NCI-H510A treated with DMSO at 0.1 percent for 48 hours (cell line): ENCODE results near the gene ACACB.
A peak's percentile ranks its signal among the peaks of the same experiment; 100 is the strongest.

ENCODE experiments used
- DNase-seq: peaks from one replicate; lab custom pipeline; 2025; lab: John Stamatoyannopoulos, UW

The ACACB gene

GRCh38 chr12:109110988-109111495 lies 5.3 kb upstream of the ACACB start:
- peak; percentile 69 for DNase-seq

GRCh38 chr12:109112720-109113465 lies 3.5 kb upstream of the ACACB start:
- no peak for DNase-seq

GRCh38 chr12:109113661-109114321 lies 2.6 kb upstream of the ACACB start:
- no peak for DNase-seq

GRCh38 chr12:109114644-109115043 lies 1.7 kb upstream of the ACACB start:
- DNase-seq, result no peak

GRCh38 chr12:109115404-109115757 lies 1.0 kb upstream of the ACACB start:
- DNase-seq, result no peak

- no peak for DNase-seq
Observed at GRCh38 chr12:109116611-109116949, 193 bp downstream of the ACACB start.

GRCh38 chr12:109120095-109120494 lies 3.7 kb downstream of the ACACB start:
- no peak for DNase-seq

GRCh38 chr12:109120557-109120956 lies 4.2 kb downstream of the ACACB start:
- DNase-seq, result no peak

GRCh38 chr12:109121346-109121880 lies 5.0 kb downstream of the ACACB start:
- DNase-seq, result no peak

GRCh38 chr12:109124878-109125648 lies 8.7 kb downstream of the ACACB start:
- DNase-seq, result no peak

- DNase-seq, result no peak
Observed at GRCh38 chr12:109125791-109126190, 9.4 kb downstream of the ACACB start.

- no peak for DNase-seq
Observed at GRCh38 chr12:109126784-109127183, 10.4 kb downstream of the ACACB start.

- no peak for DNase-seq
Observed at GRCh38 chr12:109127533-109128242, 11.3 kb downstream of the ACACB start.

GRCh38 chr12:109130297-109131153 lies 14.1 kb downstream of the ACACB start:
- no peak for DNase-seq

GRCh38 chr12:109131154-109132050 lies 15.0 kb downstream of the ACACB start:
- DNase-seq, result peak; percentile 29

- no peak for DNase-seq
Observed at GRCh38 chr12:109134186-109134917, 18.0 kb downstream of the ACACB start.

GRCh38 chr12:109137055-109137454 lies 20.7 kb downstream of the ACACB start:
- DNase-seq, result no peak

GRCh38 chr12:109139360-109139759 lies 23.0 kb downstream of the ACACB start:
- no peak for DNase-seq

- no peak for DNase-seq
Observed at GRCh38 chr12:109139791-109140190, 23.4 kb downstream of the ACACB start.
